OCI-LY1 (cell line): ENCODE results near the gene RIPK4.

Source experiments
- H2AFZ ChIP-seq: fragments of 200-600 bp; sonication (generic), shearing (Covaris generic); 2 replicates; pipeline ENCODE4 v1.6.0; 2014; ENCODE audit warnings: antibody characterized with exemption, mild to moderate bottlenecking, low read length
- H3F3A ChIP-seq: fragments of 200-600 bp; sonication (generic), shearing (Covaris generic); 2 replicates; pipeline ENCODE4 v1.6.0; 2014; ENCODE audit warnings: mild to moderate bottlenecking, antibody characterized with exemption, low read length, moderate library complexity; ENCODE audit not compliant: insufficient read depth
- H3K27ac ChIP-seq: fragments of 200-600 bp; sonication (generic); 2 replicates; pipeline ENCODE4 v1.5.1; 2014; ENCODE audit warnings: low read length, mixed run types, mild to moderate bottlenecking, low read depth; ENCODE audit not compliant: poor library complexity, severe bottlenecking
- H3K27me3 ChIP-seq: fragments of 200-600 bp; sonication (generic); 2 replicates; pipeline ENCODE4 v1.6.0; 2014; ENCODE audit warnings: antibody characterized with exemption, mild to moderate bottlenecking, low read length, moderate library complexity; ENCODE audit not compliant: insufficient read depth
- H3K36me3 ChIP-seq: fragments of 200-600 bp; sonication (generic); 2 replicates; pipeline ENCODE4 v1.6.1; 2014; ENCODE audit warnings: mild to moderate bottlenecking, antibody characterized with exemption, low read length, moderate library complexity, mixed read lengths; ENCODE audit not compliant: insufficient read depth
- H3K4me1 ChIP-seq: fragments of 200-600 bp; sonication (generic); 2 replicates; pipeline ENCODE4 v1.5.1; 2014; ENCODE audit warnings: mild to moderate bottlenecking, low read length, moderate library complexity; ENCODE audit not compliant: insufficient read depth, severe bottlenecking
- H3K4me2 ChIP-seq: fragments of 200-600 bp; sonication (generic), shearing (Covaris generic); 2 replicates; pipeline ENCODE4 v1.6.1; 2014; ENCODE audit warnings: low read length
- H3K4me3 ChIP-seq: fragments of 200-600 bp; sonication (generic); 2 replicates; pipeline ENCODE4 v1.5.1; 2014; ENCODE audit warnings: low read length, low read depth, mild to moderate bottlenecking, mixed read lengths; ENCODE audit not compliant: poor library complexity, severe bottlenecking
- H3K79me2 ChIP-seq: fragments of 200-600 bp; shearing (Covaris generic); 2 replicates; pipeline ENCODE4 v1.6.1; 2016; ENCODE audit warnings: mixed run types, low read length, mixed read lengths; ENCODE audit not compliant: insufficient read depth
- H3K9ac ChIP-seq: fragments of 200-600 bp; sonication (generic), shearing (Covaris generic); 2 replicates; pipeline ENCODE4 v1.6.1; 2014; ENCODE audit warnings: mild to moderate bottlenecking, low read length, mixed read lengths
- H3K9me2 ChIP-seq: fragments of 200-600 bp; sonication (generic), shearing (Covaris generic); 2 replicates; pipeline ENCODE4 v1.6.1; 2014; ENCODE audit warnings: low read depth, mild to moderate bottlenecking, low read length, mixed read lengths
- H3K9me3 ChIP-seq: fragments of 200-600 bp; shearing (Covaris generic); 2 replicates; pipeline ENCODE4 v1.6.1; 2014; ENCODE audit warnings: low read length, mixed read lengths
- H4K20me1 ChIP-seq: fragments of 200-600 bp; sonication (generic), shearing (Covaris generic); 2 replicates; pipeline ENCODE4 v1.6.0; 2016; ENCODE audit warnings: mild to moderate bottlenecking, low read length; ENCODE audit not compliant: insufficient read depth
- CTCF ChIP-seq: fragments of 200-600 bp; sonication (generic), shearing (Covaris generic); IDR thresholded peaks from 2 replicates; pipeline ENCODE4 v1.5.1; 2017; ENCODE audit warnings: mild to moderate bottlenecking, antibody characterized with exemption, low read length, moderate library complexity, mixed read lengths
- EZH2 ChIP-seq: fragments of 200-600 bp; sonication (generic), shearing (Covaris generic); IDR thresholded peaks from 2 replicates; pipeline ENCODE4 v1.8.0; 2017; ENCODE audit warnings: borderline replicate concordance, mixed run types, mild to moderate bottlenecking, antibody characterized with exemption, low read length, moderate library complexity, mixed read lengths

RIPK4 gene

GRCh38 chr21:41746744-41747006 lies 20.2 kb downstream of the RIPK4 start:
- Histone ChIP-seq H3K36me3 (no peaks in the 10 kb centered on the region), H3K4me3 (no peak overlapping the region), H3K9me2 (no peaks in the 10 kb centered on the region), H3F3A (no peaks in the 10 kb centered on the region), H4K20me1 (no peaks in the 10 kb centered on the region), H3K27me3 (0 out of 2 replicates have a peak, but pooled peaks cover 1% of the 10 kb centered on the region), H3K4me2 (no peak overlapping the region), H3K4me1 (peaks cover 8% of the 10 kb centered on the region), H2AFZ (no peak overlapping the region), H3K9me3 (no peaks in the 10 kb centered on the region), H3K79me2 (no peaks in the 10 kb centered on the region), H3K9ac (no peak overlapping the region), H3K27ac (no peak overlapping the region)
- TF ChIP-seq EZH2 (no peak), CTCF (no peak)

- Histone ChIP-seq H3K9me2 (no peaks in the 10 kb centered on the region), H3K9ac (no peak overlapping the region), H3F3A (no peaks in the 10 kb centered on the region), H3K27ac (no peak overlapping the region), H2AFZ (no peak overlapping the region), H3K27me3 (no peaks in the 10 kb centered on the region), H3K9me3 (no peaks in the 10 kb centered on the region), H4K20me1 (no peaks in the 10 kb centered on the region), H3K4me2 (no peak overlapping the region), H3K36me3 (no peaks in the 10 kb centered on the region), H3K4me1 (peaks cover 8% of the 10 kb centered on the region), H3K79me2 (no peaks in the 10 kb centered on the region), H3K4me3 (no peak overlapping the region)
- TF ChIP-seq CTCF (peak; percentile 53), EZH2 (no peak)
Measured at GRCh38 chr21:41745971-41746743, 20.7 kb downstream of the RIPK4 start.

- H3K36me3 ChIP-seq: no peaks in the 10 kb centered on the region
- no peaks in the 10 kb centered on the region for H3F3A ChIP-seq
- no peaks in the 10 kb centered on the region for H3K9me2 ChIP-seq
- no peaks in the 10 kb centered on the region for H3K9me3 ChIP-seq
- TF ChIP-seq CTCF (no peak), EZH2 (no peak)
- no peaks in the 10 kb centered on the region for H4K20me1 ChIP-seq
- no peaks in the 10 kb centered on the region for H3K79me2 ChIP-seq
- no peaks in the 10 kb centered on the region for H3K27me3 ChIP-seq
- no peak overlapping the region for H3K27ac ChIP-seq
- no peak overlapping the region for H3K9ac ChIP-seq
- no peak overlapping the region for H3K4me2 ChIP-seq
- H2AFZ ChIP-seq: no peak overlapping the region
- H3K4me3 ChIP-seq: no peak overlapping the region
- peaks cover 8% of the 10 kb centered on the region for H3K4me1 ChIP-seq
Measured at GRCh38 chr21:41745026-41745820, 21.6 kb downstream of the RIPK4 start.
